NOMO-1 treated with DMSO at 0.1 percent for 48 hours (cell line): Measurements from ENCODE around the gene DDR2.
"Not testable (repeated sequence)": the region's sequence is repeated elsewhere in the genome, so short reads cannot be mapped to it uniquely, and the experiment has no call there.

Experiments used
- DNase-seq: peaks from one replicate; lab custom pipeline; 2025; ENCODE audit not compliant: unreplicated experiment; lab: John Stamatoyannopoulos, UW

DDR2 gene

GRCh38 chr1:162717548-162718184 is 85.4 kb downstream of the DDR2 start:
- no peak for DNase-seq

GRCh38 chr1:162719678-162720077 is 87.4 kb downstream of the DDR2 start:
- no peak for DNase-seq

GRCh38 chr1:162720996-162721395 is 88.7 kb downstream of the DDR2 start:
- no peak for DNase-seq

GRCh38 chr1:162721471-162721870 is 89.2 kb downstream of the DDR2 start:
- no peak for DNase-seq

- no peak for DNase-seq
Measured at GRCh38 chr1:162722036-162722435, 89.8 kb downstream of the DDR2 start.

- no peak for DNase-seq
Measured at GRCh38 chr1:162724583-162725120, 92.4 kb downstream of the DDR2 start.

- no peak for DNase-seq
Measured at GRCh38 chr1:162725301-162725837, 93.1 kb downstream of the DDR2 start.

- DNase-seq = no peak
Measured at GRCh38 chr1:162726555-162726954, 94.3 kb downstream of the DDR2 start.

- not testable (repeated sequence) for DNase-seq
Measured at GRCh38 chr1:162727493-162727892, 95.2 kb downstream of the DDR2 start.

GRCh38 chr1:162728573-162728972 is 96.3 kb downstream of the DDR2 start:
- no peak for DNase-seq

- DNase-seq = not testable (repeated sequence)
Measured at GRCh38 chr1:162729195-162729774, 97.0 kb downstream of the DDR2 start.

- no peak for DNase-seq
Measured at GRCh38 chr1:162732094-162732493, 99.8 kb downstream of the DDR2 start.

- DNase-seq = no peak
Measured at GRCh38 chr1:162732566-162733335, 100.5 kb downstream of the DDR2 start.

- DNase-seq = no peak
Measured at GRCh38 chr1:162733336-162733590, 101.0 kb downstream of the DDR2 start.

- no peak for DNase-seq
Measured at GRCh38 chr1:162734047-162734446, 101.8 kb downstream of the DDR2 start.

GRCh38 chr1:162736184-162736583 is 103.9 kb downstream of the DDR2 start:
- DNase-seq = no peak

- no peak for DNase-seq
Measured at GRCh38 chr1:162736633-162737067, 104.4 kb downstream of the DDR2 start.

- DNase-seq = no peak
Measured at GRCh38 chr1:162740755-162741154, 108.5 kb downstream of the DDR2 start.

GRCh38 chr1:162741574-162741973 is 109.3 kb downstream of the DDR2 start:
- no peak for DNase-seq

- not testable (repeated sequence) for DNase-seq
Measured at GRCh38 chr1:162746264-162746942, 114.1 kb downstream of the DDR2 start.

GRCh38 chr1:162753001-162753658 is 120.9 kb downstream of the DDR2 start:
- DNase-seq = no peak
